VCaP (cell line): ENCODE results near the gene FOXB2.
"Not testable (repeated sequence)": the region's sequence is repeated elsewhere in the genome, so short reads cannot be mapped to it uniquely, and the experiment has no call there.

ENCODE experiments used
- H3K27ac ChIP-seq: fragments of 450-650 bp; 2 replicates; pipeline ENCODE4 v1.5.1; 2017
- CTCF ChIP-seq: fragments of 450-650 bp; conservative IDR thresholded peaks from 2 replicates; pipeline ENCODE4 v1.5.1; 2017; ENCODE audit warnings: mild to moderate bottlenecking, moderate library complexity

Gene FOXB2

GRCh38 chr9:77038281-77039036 is 19.0 kb downstream of the FOXB2 start:
- no peak overlapping the region for H3K27ac ChIP-seq
- TF ChIP-seq CTCF = no peak

GRCh38 chr9:77040340-77040739 is 20.9 kb downstream of the FOXB2 start:
- TF ChIP-seq CTCF = no peak
- H3K27ac ChIP-seq = no peak overlapping the region

- H3K27ac ChIP-seq = not testable (repeated sequence)
Measured at GRCh38 chr9:77043743-77044142, 24.3 kb downstream of the FOXB2 start.

- not testable (repeated sequence) for H3K27ac ChIP-seq
Measured at GRCh38 chr9:77060681-77061080, 41.2 kb downstream of the FOXB2 start.

GRCh38 chr9:77063645-77064285 is 44.3 kb downstream of the FOXB2 start:
- no peak for TF ChIP-seq CTCF
- no peak overlapping the region for H3K27ac ChIP-seq

DNA sequence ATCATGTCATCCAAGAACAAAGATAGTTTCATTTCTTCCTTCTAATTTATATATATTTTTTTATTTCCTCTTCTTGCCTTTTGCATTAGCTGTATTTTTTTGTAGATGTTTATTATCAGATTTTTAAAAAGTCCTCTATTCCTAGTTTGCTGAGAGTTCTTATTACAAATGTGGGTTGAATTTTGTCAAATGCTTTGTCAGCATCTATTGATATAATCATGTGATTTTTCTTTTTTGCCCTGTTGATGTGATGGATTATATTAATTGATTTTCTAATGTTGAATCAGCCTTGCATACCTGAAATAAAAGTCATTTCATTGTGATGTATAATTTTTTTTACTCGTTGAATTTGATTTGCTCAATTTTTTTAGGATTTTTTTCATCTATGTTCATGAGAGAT is 46.9 kb downstream of the FOXB2 start:
- TF ChIP-seq CTCF = no peak

More for the DNA sequence above, 46.9 kb downstream of the FOXB2 start:
- no peak overlapping the region for H3K27ac ChIP-seq
